ENCODE results near the gene BRD9.

Gene BRD9

DNA sequence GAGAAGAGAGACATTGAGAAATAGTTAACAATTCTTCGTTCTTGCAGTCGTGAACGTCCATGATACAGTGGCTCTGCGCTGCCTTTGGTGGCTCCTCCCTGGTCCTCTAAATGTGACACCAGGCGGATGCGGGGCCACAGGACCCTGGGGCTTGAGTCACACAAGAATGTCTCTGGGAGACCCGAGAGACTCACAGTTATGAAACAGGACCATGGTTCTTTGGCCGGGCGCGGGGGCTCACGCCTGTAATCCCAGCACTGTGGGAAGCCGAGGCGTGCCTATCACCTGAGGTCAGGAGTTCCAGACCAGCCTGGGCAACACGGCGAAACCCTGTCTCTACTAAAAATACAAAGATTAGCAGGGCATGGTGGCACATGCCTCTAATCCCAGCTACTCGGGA is 41.0 kb downstream of the BRD9 start:
- Histone ChIP-seq H3K27ac (ENCODE audit: low read depth, low read length) (no peak overlapping the region), H3K4me1 (ENCODE audit: control insufficient read depth, low read length) (no peaks in the 10 kb centered on the region), H3K27me3 (ENCODE audit: control insufficient read depth, low read length) (no peaks in the 10 kb centered on the region), H3K36me3 (ENCODE audit: control insufficient read depth, low read length) (no peaks in the 10 kb centered on the region), H4K20me1 (ENCODE audit: control insufficient read depth, insufficient read depth, low read depth, low read length) (no peaks in the 10 kb centered on the region), H3F3A (ENCODE audit: control insufficient read depth, insufficient read depth) (no peaks in the 10 kb centered on the region), H3K9me2 (replicated peaks; ENCODE audit: control insufficient read depth, low read length) (no peaks in the 10 kb centered on the region), H3K4me2 (ENCODE audit: low read length) (no peak overlapping the region), H3K79me2 (ENCODE audit: control insufficient read depth, low read length) (no peaks in the 10 kb centered on the region), H3K9me3 (ENCODE audit: control insufficient read depth, insufficient read depth, low read length) (no peaks in the 10 kb centered on the region), H3K4me3 (ENCODE audit: low read length) (no peak overlapping the region)
- TF ChIP-seq, protein P1, sequence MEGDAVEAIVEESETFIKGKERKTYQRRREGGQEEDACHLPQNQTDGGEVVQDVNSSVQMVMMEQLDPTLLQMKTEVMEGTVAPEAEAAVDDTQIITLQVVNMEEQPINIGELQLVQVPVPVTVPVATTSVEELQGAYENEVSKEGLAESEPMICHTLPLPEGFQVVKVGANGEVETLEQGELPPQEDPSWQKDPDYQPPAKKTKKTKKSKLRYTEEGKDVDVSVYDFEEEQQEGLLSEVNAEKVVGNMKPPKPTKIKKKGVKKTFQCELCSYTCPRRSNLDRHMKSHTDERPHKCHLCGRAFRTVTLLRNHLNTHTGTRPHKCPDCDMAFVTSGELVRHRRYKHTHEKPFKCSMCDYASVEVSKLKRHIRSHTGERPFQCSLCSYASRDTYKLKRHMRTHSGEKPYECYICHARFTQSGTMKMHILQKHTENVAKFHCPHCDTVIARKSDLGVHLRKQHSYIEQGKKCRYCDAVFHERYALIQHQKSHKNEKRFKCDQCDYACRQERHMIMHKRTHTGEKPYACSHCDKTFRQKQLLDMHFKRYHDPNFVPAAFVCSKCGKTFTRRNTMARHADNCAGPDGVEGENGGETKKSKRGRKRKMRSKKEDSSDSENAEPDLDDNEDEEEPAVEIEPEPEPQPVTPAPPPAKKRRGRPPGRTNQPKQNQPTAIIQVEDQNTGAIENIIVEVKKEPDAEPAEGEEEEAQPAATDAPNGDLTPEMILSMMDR (IDR thresholded peaks at IDR 0.05; ENCODE audit: low read depth, low read length, poor library complexity, severe bottlenecking): no peak
- no peak for TF ChIP-seq EZH2phosphoT487 (IDR thresholded peaks at IDR 0.05; ENCODE audit: borderline replicate concordance, low read length)

DNA sequence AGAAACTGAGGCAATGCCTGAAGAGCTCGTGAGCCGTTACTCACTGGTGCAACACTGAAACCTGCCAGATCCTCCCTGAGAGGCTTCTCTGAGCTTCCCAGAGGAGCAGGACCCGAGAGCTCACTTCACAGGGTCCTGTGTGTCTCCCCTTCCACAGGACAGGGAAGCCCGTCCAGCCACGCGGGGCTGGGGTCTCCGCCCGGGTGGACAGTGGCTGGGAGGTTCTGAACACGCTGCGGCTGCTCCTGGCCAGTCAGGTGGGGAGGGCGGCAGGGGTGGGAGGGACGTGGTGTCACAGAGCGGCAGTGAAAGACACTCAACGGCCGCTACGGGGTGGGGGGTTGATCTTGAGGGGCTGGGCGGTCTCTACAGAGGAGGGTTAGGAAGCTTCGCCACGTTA is 41.5 kb downstream of the BRD9 start:
- Histone ChIP-seq H3K4me2 (ENCODE audit: low read length) (no peak overlapping the region), H3K36me3 (ENCODE audit: control insufficient read depth, low read length) (no peaks in the 10 kb centered on the region), H3K4me3 (ENCODE audit: low read length) (no peak overlapping the region)

DNA sequence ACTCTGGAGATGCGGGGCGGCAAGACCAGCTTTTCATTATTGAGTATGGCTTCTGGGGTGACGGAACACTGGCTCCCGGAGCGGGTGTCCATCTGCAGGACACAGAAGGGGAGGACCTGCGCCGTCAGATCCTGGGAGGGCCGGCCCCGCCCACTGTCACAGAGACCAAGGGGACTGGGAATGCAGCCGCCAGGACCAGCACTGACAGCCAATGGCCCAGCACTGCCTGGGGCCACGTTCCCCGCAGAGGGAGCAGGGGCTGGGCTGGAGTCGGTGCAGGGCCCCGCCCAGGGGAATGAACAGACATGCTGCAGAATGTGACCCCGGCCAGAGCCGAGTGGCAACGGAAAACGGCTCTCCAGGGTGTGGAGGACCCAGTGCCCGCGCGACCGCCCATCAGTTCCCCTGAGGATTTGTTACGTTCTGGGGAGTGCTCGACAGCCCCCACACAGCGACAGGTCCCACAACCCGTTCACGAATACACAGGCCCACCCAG is 42.0 kb downstream of the BRD9 start, which contains the start of gene ZDHHC11:
TSS of gene ZDHHC11 (minus strand) at position 476 of the 496 bp plus-strand sequence. CDS start at position 92, 384 bp downstream.
- no peaks in the 10 kb centered on the region for H3K9me3 ChIP-seq (ENCODE audit: control insufficient read depth, insufficient read depth, low read length)
- H3K27me3 ChIP-seq (ENCODE audit: control insufficient read depth, low read length): no peaks in the 10 kb centered on the region
- no peaks in the 10 kb centered on the region for H3K4me1 ChIP-seq (ENCODE audit: control insufficient read depth, low read length)
- H3F3A ChIP-seq (ENCODE audit: control insufficient read depth, insufficient read depth): no peaks in the 10 kb centered on the region
- no peak within 1 kb of the TSS for H3K27ac ChIP-seq (ENCODE audit: low read depth, low read length)
- H4K20me1 ChIP-seq (ENCODE audit: control insufficient read depth, insufficient read depth, low read depth, low read length): no peaks in the 10 kb centered on the region
- H3K9me2 ChIP-seq (replicated peaks; ENCODE audit: control insufficient read depth, low read length): no peaks in the 10 kb centered on the region
- TF ChIP-seq, protein P1 (IDR thresholded peaks at IDR 0.05; ENCODE audit: low read depth, low read length, poor library complexity, severe bottlenecking): no peak
- no peak for TF ChIP-seq EZH2phosphoT487 (IDR thresholded peaks at IDR 0.05; ENCODE audit: borderline replicate concordance, low read length)
- no peaks in the 10 kb centered on the region for H3K36me3 ChIP-seq (ENCODE audit: control insufficient read depth, low read length)
- H3K4me2 ChIP-seq (ENCODE audit: low read length): no peak within 1 kb of the TSS
- no peaks in the 10 kb centered on the region for H3K79me2 ChIP-seq (ENCODE audit: control insufficient read depth, low read length)
- no peak within 1 kb of the TSS for H3K4me3 ChIP-seq (ENCODE audit: low read length)

More for the DNA sequence above, 41.5 kb downstream of the BRD9 start:
- no peaks in the 10 kb centered on the region for H3K9me3 ChIP-seq (ENCODE audit: control insufficient read depth, insufficient read depth, low read length)
- no peaks in the 10 kb centered on the region for H3K4me1 ChIP-seq (ENCODE audit: control insufficient read depth, low read length)
- H3F3A ChIP-seq (ENCODE audit: control insufficient read depth, insufficient read depth): no peaks in the 10 kb centered on the region
- no peaks in the 10 kb centered on the region for H4K20me1 ChIP-seq (ENCODE audit: control insufficient read depth, insufficient read depth, low read depth, low read length)
- no peaks in the 10 kb centered on the region for H3K9me2 ChIP-seq (replicated peaks; ENCODE audit: control insufficient read depth, low read length)
- no peak overlapping the region for H3K27ac ChIP-seq (ENCODE audit: low read depth, low read length)
- H3K27me3 ChIP-seq (ENCODE audit: control insufficient read depth, low read length): no peaks in the 10 kb centered on the region
- H3K79me2 ChIP-seq (ENCODE audit: control insufficient read depth, low read length): no peaks in the 10 kb centered on the region
- TF ChIP-seq EZH2phosphoT487 (IDR thresholded peaks at IDR 0.05; ENCODE audit: borderline replicate concordance, low read length): no peak
- TF ChIP-seq, protein P1 (IDR thresholded peaks at IDR 0.05; ENCODE audit: low read depth, low read length, poor library complexity, severe bottlenecking): no peak
